NCI-H82 treated with DMSO at 0.1 percent for 48 hours (cell line): Measurements from ENCODE around the gene PPM1A.

ENCODE experiments used
- DNase-seq: peaks from one replicate; lab custom pipeline; 2025; ENCODE audit not compliant: unreplicated experiment; lab: John Stamatoyannopoulos, UW

The PPM1A gene

DNA sequence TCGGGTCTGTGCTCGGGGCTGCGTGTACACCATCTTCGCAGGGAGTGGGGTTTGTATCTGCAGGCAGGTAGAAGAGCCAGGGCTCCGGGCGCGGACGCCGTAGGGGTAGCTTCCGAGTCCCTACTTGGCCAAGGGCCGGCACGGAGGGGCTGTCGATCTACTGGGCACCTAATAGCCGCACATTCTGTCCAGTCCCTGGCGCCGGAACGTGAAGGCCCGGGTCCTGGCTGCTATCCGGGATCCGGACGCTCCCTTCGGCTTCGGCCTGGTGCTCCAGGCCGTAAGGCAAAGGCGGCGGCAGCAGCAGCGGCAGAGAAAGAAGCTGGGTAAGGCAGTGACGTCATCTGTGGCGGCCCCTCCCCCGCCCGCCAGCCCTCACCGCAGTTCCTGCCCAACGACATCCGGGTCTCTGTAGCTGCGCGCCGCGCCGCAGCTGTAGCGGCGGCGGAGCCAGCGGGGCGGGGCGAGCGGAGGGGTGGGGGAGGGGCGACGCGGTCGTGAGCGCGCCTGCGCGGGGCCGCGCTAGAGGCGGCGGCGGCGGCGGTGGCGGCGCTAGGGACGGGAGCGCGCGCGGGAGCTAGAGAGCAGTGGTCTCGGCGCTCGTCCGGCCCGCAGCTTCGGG is at the start of gene PPM1A:
Gene PPM1A (plus strand): TSS at position 525 of the 622 bp plus-strand sequence. CDS start 33,483 bp downstream, outside the sequence.
- peak; percentile 78 for DNase-seq

DNA sequence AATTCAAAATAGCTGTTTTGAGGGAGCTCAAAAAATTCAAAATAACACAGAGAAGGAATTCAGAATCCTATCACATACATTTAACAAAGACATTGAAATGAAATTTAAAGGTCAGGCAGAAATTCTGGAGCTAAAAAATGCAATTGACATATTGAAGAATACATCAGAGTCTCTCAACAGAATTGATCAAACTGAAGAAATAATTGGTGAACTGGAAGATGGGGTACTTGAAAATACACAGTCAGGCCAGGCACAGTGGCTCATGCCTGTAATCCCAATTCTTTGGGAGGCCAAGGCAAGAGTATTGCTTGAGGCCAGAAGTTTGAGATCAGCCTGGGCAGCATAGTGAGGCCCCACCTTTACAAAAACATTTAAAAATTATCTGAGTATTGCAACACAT is 49.7 kb upstream of the PPM1A start:
- no peak for DNase-seq

DNA sequence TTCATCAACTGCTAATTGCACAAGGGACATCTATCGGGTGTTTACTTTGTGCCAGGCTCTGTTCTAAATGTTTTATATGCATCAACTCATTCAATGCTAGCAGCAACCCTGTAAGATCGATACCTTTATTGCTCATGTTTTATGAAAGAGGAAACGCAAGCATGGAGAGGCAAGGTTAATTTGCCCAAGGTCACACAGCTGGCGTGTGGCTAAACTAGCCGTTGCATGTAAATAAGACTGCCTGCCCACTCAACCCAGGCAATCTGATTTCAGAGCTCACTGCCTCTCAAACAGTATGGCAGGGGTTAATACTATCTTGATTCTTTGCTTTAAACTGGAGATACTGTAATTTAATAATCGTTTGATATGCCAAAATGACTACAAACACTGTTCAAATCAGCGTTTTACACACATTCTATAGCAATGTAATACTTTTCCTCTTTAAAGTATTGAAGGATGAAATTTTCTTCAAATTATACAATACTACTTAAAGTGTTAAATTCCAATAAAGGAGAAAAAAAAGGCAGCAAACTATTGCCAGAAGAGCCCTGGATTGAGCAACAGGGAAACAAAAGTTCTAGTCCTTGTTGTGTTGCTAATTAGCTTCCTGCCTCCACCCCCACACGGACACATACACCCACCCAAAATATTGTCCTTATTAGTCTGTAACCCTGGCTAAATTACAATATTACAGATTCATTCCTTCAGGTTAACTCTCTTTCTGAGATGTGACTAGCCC is 44.7 kb upstream of the PPM1A start:
- DNase-seq = no peak

DNA sequence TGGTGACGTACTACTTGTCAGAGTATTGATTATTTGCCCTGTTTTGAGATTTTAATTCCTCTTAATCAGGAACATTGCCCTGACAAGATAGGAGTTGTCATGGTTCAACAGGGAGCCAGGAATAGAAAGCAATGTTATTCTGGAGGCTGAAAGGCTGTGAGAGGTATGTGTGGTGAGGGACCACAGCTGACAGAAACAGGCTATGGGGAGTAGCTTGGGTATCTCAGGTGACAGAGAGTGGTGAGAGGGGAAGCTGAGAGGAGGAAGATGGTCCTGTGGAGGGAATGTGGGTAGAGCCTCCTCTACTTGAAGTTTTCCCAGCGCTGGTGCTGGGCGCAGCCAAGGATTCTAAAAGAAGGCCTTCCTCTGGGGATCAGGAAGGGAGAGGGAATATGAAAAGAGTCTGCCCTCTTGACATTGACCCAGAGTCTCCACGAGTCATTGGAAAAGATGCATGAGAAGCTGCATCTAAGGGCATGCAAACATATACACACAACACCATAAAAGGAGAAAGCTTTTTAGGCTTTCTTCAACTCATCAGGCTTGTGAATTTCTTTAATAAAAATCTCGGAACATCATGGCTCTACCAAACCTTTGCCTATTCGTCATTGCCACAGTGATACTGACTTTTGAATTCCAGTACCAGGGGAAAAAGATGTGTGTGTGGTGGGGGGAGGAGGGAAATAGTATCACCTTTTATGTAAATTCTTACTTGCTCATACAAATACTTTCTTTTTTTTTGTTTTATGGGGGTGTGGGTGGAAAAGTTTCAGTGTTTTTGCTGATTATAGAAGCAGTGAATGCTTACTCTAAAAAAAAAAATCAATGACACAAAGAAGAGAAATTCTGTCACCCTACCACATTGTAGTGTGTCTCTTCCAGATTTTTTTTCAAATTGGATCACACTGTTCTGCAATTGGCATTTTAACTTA is 43.9 kb upstream of the PPM1A start:
- DNase-seq = no peak

DNA sequence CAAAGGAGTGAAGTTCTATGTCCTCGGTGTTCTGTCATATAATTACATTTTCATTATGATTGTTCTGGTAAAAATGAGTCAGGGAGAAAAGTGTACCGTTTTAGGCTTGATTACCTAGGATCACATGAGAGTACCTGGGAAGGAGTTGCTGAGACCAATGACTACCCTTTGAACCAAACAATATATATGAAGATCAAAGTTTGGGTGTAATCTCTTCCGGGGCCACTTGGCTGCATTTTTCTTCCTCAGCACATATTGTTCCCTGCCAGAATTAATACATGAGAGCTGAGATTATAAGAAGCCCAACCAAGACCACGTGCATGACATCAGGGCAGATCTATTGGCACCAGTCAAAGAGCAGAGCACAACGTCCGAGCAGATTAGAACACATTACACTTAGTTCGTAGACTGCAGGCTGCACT is 42.8 kb upstream of the PPM1A start:
- no peak for DNase-seq

DNA sequence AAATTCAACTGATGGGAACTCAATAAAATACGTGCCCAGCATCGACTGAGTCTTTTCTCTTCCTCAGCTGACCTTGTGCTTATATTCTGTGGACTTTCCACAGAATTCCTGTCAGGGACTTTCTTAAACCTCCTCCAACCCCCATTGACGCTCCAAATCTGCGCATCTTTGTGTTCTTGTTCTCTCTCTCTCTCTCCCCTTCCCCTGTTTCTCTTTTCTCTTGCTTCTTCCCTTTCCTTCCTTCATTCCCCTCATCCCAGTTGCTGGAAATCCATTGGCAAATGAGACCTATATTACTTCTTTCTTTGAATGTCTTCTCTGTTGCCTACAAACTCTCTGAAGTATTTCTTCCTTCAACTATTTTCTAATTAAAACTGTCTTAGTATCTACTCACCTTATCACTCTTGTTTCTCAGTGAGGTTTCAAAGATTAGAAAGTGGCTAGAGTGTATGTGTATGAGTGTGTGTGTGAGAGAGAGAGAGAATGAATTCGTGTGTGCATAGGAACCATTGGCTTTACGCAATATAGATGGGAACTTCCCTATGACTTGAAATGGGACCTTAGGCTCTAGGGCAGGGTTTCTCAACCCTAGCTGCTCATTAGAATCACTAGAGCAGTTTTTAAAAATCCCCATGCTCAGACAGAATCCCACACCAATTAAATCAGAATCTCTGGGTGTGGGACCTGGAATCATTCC is 42.0 kb upstream of the PPM1A start:
- no peak for DNase-seq

DNA sequence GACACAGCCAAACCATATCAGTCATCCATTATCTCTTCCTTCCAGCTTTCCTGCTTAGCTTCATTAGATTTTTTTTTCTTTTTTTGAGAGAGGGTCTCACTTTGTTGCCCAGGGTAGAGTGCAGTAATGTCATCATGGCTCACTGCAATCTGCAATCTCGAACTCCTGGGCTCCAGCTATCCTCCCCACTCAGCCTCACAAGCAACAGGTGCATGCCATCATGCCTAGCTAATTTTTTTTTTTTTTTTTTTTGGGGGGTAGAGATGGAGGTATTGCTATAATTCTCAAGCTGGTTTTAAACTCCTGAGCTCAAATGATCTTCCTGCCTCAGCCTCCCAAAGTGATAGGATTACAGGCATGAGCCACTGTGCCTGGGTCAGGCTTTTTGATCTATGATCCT is 38.3 kb upstream of the PPM1A start:
- DNase-seq = no peak

DNA sequence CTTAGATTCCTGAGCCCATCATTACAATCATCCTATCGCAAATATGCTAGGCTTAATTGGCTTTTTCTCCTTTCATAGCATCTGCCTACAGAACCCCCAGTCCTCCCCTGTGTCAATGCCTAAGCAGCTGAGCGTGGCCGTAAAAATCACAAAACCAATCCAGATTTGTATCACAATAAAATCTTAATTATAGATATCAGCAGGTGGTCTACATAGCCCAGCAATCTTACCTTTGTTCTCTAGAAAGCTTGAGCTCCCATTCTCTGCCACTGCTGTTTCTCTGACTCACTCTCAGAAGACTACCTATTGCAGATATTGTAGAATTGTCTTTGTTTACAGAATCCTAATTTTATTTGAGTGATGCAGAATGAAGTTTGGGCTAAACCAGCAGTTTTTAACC is 37.9 kb upstream of the PPM1A start:
- DNase-seq = peak; percentile 78

DNA sequence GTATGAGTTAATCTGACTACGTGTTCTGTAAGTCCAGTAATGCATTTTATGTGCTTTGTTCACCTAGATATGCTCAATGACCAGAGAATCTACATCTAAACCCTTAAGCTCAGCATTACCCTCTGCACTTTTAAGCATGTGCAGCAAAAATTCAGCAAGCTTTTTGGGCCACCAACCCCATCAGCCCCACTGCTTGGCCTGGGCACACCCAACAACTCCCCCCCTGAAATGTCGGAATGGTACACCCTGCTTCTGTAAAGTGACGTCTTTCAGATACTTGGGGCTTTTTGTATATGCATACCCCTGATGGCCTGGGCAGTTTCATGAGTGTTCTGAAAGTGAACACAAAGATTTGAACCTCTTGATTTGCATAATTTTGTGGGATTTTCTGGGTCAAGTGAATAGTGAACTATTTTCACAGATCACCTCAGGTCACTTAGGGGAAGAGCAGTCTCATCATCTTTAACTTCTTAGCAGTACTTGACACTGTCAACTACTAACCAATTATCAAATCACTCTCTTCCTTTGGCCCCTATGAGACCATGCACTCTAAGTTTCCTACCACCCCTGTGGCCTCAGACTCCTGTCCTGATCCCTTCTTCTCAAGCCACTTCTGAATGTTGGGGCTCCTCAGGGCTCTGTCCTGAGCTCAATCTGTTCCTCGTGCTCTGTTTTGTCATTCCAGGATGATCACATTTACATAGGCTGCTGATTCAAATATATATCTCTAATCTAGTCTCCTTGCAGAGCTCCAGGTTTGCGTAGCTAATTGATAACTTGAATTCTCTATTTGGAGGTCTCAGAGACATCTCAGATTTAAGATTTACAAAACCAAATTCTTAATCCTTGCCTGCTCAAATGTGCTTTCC is 36.3 kb upstream of the PPM1A start:
- no peak for DNase-seq

DNA sequence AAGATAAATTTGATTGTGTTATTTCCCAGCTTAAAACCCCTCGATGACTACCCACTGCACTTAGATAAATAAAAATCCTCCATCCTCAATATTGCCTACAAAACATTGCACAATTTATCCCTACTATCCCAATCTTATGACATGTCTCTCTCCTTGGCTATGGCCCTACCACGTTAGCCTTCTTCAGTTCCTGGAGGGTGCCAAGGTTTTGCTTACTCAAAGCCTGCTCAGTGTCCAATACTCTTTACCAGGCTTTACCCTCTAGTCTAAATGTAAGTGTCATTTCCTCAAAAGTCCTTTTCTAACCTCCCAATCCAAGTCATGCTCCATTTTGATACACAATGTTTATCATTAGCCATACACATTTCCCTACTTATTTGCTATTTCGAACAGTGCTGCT is 35.0 kb upstream of the PPM1A start:
- no peak for DNase-seq

DNA sequence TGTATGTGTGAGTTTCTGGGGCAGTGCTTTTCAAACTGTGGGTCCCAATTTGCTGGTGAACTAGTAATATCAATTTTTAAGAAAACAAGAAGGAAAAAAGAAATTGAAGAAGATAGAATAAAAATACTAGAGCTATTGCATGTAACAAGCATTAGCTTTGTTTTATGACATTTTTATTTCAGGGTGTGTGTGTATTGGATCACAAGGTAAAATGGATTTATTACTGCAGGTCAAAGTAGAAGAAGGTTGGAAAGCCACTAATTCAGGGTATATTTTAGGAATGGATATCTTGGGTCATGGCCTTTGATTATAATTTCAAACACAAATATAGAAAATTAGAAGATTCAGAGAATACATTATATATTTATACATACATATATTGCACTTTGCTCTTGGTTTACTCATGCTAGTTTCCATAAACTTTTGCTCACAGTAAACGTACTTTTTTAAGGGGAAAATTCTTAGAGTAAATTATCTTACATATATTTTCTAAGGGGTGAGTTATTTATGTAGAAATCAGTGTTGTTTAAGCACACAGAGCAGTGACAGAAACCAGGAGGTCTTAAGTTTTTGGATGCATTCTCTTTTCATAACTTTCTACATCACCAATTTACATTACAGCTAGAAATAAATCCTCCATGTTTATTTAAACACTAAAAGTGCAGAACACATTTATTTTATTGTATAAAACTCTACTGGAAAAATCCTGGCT is 34.5 kb upstream of the PPM1A start:
- DNase-seq = no peak

DNA sequence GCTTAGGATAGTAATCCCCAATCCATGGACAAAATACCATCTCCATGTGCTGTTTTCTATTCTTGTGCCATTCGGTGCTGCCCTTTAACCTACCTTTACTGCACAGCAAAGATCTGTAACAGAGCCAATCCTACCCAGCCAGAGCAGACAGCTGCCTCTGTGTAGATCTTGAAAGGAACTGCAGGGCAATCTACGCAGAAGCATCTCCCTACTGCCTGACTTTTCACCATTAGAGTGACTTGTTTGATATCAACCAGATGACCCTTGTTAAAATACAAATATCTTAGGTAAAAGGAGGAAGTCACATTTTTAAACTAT is 33.9 kb upstream of the PPM1A start:
- no peak for DNase-seq

DNA sequence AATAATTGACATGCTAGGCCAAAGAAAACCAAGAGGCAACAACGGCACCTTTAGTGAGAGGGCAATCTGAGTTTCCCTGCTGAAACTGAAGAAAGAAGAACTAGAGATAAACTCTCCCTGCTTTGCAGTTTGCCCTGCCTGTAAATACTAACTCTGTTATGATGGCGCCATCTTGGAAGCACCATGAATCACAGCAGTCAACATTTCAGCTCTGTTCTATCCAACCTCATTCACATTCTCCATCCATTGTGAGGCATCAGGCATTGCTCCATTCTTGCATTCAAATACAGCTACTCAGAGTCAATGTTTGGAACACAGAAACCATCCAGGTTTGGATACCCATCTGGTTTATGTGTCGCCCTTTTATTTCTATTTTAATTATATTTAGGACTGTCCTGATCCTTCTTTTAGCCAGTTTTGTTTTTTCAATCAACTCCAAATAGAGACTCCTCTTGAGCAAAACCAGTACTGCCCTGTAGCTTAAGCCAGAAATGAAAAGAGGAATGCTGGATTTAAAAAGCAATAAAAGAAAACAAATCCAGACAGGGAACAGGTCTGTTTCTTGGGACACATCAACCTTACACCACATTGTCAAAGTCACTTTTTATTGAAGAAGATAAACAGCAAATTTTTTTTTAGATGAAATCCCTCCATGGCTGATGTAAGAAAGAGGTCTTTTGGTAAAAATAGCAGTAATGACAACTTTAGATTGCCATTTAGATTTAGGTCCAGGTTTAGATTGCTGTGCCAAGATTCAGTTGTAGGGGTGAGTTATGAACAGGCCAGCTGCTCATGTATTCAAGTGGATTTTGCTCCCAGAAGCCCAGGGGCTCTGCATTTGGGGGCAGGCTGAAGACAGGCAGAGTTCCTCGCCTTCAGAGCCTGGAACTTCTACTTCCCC is 33.3 kb upstream of the PPM1A start:
- no peak for DNase-seq

DNA sequence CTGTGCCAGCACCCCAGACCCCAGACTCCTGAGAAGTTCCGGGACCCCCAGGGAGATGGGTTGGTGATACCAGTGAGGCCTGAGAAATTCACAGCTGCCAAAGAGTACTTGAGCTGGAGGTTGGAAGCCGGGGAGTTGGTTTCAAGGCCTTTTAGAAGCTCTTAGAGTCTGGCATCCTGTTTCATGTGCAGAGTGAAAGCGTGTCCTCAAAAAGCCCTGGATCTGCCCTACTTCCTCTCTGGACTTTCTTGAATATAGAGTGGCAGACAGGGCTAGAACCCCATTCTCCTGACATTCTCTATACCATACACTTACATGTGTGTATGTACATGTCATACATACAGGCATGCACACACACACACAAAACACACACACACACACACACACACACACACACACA is 31.3 kb upstream of the PPM1A start:
- no peak for DNase-seq

DNA sequence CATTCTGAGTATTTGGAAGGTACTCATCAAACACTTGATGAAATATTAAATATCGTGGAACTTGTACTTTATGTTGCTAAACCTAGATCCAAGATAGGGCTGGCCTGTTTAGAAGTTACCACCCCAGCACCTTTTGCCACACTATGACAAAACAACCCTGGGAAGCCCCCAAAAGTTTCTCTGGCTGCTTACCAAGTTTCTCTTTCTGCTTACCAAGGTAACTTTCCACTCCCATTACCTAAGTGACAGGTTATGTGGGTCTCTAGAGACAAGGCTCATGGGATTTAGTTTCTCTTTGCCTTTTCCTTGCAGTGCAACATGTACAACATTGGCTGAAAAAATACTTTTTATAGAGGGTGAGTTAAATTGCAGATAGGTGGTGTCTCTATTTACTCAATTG is 28.9 kb upstream of the PPM1A start:
- no peak for DNase-seq

DNA sequence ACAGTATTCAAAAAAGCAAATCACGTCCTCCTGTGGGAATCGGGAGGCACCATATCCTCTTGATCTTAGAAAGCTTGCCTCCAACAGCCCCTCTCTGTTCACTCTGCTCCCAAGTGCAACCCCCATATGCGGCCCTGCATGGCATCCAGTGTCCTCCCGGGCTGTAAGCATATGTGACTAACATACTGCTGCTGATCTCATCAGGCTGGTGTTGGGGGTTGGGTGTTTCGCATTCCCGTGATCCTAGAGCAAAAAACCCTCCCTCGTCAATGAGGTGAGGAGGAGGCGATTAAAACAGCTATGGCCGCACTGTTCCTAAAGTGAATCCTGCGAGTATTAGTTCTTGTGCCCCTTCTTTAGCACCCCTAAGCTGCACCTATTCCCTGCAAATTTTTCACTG is 28.1 kb upstream of the PPM1A start:
- no peak for DNase-seq

DNA sequence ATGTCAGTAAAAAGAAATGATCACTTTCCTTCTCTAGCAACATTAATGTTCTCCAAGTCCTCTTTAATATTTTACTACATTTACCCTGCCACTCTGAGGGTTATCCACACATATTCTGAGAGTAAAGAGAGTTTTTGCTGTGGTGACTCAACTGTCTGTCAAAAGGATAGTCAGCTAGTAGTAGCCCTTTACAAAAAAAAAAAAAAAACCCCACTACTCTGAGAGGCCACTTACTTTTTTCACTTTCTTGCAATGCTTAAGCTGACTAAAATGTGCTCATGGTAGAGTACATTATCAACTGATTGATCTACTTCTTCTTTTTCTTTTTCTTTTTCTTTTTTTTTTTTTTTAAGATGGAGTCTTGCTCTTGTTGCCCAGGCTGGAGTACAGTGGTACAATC is 27.6 kb upstream of the PPM1A start:
- DNase-seq = no peak

DNA sequence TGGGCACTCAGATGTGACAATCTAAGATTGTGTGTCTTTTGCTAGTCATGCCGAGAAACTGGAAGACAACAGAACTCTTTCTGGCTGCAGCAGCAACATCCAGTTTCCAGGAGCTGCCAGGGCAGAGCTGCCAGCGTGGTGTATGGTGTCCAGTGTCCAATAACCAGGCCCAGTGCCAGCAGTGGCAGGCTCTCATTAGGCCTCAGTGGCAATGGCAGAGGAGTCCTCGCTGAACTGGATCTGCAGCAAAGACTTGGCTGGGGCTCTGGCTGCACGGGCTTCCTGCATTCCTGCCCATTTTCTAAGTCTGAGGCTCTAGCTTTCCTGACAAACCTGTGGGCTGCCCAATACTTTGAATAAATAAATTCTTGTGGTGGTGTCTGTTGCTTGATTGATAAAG is 26.2 kb upstream of the PPM1A start:
- no peak for DNase-seq

DNA sequence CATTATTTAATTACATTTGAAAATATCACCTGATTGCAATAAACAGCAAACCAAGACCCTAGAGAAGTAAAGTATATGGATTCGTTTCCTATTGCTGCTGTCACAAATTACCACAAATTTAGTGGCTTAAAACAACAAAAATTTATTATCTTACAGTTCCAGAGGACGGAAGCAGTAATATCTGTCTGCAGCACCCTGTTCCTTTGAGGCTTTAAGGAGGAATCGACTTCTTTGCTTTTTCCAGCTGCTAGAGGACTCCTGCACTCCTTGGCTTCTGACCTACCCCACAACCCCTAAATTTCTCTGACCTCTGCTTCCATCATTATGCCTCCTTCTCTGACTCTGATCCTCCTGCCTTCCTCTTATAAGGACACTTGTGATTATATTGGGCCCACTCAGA is 23.8 kb upstream of the PPM1A start:
- no peak for DNase-seq
